Measurements from ENCODE around the gene DMAC2.
A peak's percentile ranks its signal among the peaks of the same experiment; 100 is the strongest.
"Not testable (repeated sequence)": the region's sequence is repeated elsewhere in the genome, so short reads cannot be mapped to it uniquely, and the experiment has no call there.

The DMAC2 gene

DNA sequence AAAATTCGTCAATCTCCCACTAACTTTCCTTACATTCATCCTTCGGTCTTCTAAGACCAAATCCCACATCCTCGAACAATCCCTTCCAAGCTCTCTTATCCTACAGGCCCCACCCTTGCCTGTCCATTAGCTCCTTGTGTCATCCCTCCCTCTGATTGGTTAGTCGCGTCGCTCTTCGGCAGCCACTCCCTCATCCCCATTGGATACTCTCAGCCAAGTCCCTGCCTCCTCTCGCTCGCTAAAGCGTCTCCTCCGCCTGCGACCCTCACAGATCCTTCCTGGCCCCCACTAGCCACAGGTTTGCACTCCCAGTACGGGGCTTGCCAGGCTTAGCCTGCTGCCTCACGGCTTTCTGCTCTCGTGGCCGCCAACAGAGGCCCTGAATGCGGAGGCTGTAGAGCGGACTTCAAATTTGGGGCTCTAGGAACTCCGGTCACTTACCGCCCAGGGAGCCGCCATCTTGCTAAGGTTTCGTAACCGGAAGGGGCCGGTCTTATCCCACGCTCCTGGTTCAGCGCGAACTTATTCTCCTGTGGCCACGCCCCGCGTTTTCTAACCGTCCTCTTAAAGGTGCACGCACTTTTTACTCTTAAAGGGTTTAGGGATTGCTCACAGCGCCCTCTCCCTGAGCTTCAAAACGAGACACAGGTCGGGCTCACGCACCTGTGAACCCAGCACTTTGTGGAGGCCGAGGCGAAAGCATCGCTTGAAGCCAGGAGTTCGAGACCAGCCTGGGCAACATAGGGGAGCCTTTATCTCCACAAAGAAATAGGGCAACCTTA lies at the start of gene DMAC2:
Gene DMAC2 (minus strand): TSS at position 472 of the 782 bp plus-strand sequence. CDS start 13 bp downstream, at position 459.
- H3K4me3 Mint-ChIP-seq = no peak within 1 kb of the TSS
- peak; percentile 92 to 94 for DNase-seq
- no peaks in the 10 kb centered on the region for H3K9me3 Mint-ChIP-seq
- peak; percentile 98 for ATAC-seq
- no peaks in the 10 kb centered on the region for H3K27me3 Mint-ChIP-seq
- H3K4me1 Mint-ChIP-seq = peaks cover 5% of the 10 kb centered on the region
- peak within 1 kb of the TSS in 1 of 2 donors; percentile 78 for H3K27ac Mint-ChIP-seq

DNA sequence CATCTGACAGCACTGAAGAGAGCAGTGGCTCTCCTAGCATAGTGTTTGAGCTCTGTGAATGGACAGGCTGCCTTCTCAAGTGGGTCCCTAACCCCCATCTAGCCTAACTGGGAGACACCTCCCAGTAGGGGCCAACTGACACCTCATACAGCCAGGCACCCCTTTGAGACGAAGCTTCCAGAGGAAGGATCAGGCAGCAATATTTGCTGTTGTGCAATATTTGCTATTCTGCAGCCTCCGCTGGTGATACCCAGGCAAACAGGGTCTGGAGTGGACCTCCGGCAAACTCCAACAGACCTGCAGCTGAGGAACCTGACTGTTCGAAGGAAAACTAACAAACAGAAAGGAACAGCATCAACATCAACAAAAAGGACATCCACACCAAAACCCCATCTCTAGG lies 47.2 kb upstream of the DMAC2 start:
- not testable (repeated sequence) for DNase-seq, H3K4me1 Mint-ChIP-seq, H3K27ac Mint-ChIP-seq, H3K4me3 Mint-ChIP-seq, ATAC-seq
- peaks cover 5 to 21% of the 10 kb centered on the region in 2 donors for H3K9me3 Mint-ChIP-seq
- H3K27me3 Mint-ChIP-seq = peaks cover 59% of the 10 kb centered on the region

DNA sequence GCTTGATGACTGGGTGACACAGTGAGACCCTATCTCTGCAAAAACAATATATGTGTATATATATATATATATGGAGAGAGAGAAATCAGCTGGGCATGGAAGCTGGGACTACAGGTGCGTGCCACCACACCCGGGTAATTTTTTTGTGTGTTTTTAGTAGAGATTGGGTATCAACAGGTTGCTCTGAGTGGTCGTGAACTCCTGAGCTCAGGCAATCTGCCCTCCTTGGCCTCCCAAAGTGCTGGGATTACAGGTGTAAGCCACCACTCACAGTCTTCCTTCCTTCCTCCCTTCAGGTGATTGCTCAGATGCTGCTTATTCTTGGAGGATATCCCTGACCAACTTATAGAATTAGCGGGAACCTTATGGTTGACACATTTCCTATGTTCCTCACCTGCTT lies 45.1 kb upstream of the DMAC2 start:
- H3K27ac Mint-ChIP-seq = no peak overlapping the region
- ATAC-seq (no peak), DNase-seq (no peak)
- peaks cover 73% of the 10 kb centered on the region for H3K27me3 Mint-ChIP-seq
- no peaks in the 10 kb centered on the region for H3K4me1 Mint-ChIP-seq
- no peak overlapping the region for H3K4me3 Mint-ChIP-seq
- peaks cover 5 to 21% of the 10 kb centered on the region in 2 donors for H3K9me3 Mint-ChIP-seq

DNA sequence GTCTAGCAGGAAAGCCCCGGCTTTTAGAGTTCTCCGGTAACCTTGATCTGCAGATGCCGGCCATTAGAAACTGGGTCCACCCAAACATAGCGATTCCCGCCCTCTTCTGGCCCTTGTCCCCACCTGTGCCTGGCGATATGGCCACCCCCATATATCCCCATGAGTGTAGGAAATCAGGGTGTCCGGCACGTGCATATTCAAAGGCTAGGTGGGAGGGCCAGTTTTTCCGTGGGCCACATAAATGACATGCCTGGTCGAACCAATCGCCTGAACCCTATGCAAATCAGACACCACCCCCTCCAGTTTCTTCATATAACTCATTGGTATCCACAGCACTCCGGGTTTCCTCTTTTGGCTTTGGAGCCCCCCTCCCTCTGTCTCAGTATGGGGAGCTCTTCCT lies 40.6 kb upstream of the DMAC2 start:
- no peak for ATAC-seq
- H3K4me1 Mint-ChIP-seq = no peaks in the 10 kb centered on the region
- H3K27ac Mint-ChIP-seq = no peak overlapping the region
- peaks cover 66% of the 10 kb centered on the region for H3K27me3 Mint-ChIP-seq
- DNase-seq = no peak
- no peaks in the 10 kb centered on the region for H3K9me3 Mint-ChIP-seq
- H3K4me3 Mint-ChIP-seq = no peak overlapping the region

DNA sequence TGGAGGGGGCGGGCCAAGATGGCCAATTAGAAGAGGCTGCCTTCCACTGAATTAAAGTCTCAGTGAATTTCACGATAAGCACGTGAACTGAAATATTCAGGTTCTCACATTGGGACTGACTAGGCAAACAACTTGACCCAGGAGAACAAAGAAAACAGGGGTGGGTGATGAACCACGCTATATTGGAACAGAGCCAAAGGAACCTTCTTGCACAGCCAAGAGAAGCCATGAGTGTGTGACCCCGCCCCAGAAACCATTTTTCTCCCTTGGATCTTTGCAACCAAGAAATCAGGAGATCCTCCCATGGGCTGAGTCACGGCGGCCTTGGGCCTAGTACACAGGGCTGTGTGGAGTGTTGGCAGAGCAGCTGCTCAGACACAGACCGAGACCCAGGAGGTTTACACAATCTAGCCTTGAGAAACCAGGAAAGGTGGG lies 40.1 kb upstream of the DMAC2 start:
- Mint-ChIP-seq H3K27ac (no peak overlapping the region), H3K9me3 (no peaks in the 10 kb centered on the region), H3K27me3 (peaks cover 60% of the 10 kb centered on the region), H3K4me1 (no peaks in the 10 kb centered on the region), H3K4me3 (no peak overlapping the region)
- DNase-seq (no peak), ATAC-seq (no peak)

DNA sequence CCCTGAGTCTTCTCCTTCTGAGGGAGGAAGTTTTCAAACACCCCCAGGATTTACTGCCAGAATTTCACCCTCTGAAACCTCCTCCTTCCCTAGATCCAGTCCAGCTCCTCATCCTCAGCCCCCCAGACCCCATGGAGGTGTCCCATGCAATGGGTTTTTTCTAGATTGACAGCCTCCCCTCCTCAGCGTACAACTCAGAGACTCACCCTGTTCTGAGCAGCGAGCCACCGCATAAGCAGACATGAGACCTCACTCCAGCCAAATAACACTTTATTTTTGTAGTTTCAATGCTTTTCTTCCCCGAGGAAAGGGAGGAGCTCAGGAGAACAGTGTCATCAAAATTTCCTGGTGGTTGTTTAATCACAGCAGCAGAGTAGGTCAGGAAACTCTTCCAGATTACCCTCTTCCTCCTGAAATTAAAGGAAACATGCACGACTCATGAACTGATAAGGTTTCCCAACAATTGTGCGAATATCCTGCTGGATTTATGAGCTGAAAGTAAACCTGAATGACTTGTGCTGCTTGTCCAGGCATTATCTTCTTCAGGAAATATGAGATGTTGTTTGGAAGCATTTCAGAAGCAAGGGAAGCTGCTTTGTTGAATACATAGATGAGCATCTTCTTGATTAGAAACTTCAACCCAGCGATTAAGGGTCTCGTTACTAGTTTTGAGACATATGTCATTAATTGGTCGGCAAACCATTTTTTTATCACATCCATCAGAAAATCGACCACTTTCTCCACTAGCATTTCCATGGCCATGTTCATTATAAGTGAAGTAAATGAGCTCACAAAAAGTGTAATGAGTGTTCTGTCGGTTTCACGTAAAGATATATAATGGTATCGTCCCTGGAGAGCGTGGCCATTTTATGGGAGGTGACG lies 39.4 kb upstream of the DMAC2 start:
- H3K4me3 Mint-ChIP-seq = no peak overlapping the region
- no peak overlapping the region for H3K27ac Mint-ChIP-seq
- no peaks in the 10 kb centered on the region for H3K9me3 Mint-ChIP-seq
- DNase-seq = no peak
- peaks cover 54% of the 10 kb centered on the region for H3K27me3 Mint-ChIP-seq
- H3K4me1 Mint-ChIP-seq = no peaks in the 10 kb centered on the region
- no peak for ATAC-seq

DNA sequence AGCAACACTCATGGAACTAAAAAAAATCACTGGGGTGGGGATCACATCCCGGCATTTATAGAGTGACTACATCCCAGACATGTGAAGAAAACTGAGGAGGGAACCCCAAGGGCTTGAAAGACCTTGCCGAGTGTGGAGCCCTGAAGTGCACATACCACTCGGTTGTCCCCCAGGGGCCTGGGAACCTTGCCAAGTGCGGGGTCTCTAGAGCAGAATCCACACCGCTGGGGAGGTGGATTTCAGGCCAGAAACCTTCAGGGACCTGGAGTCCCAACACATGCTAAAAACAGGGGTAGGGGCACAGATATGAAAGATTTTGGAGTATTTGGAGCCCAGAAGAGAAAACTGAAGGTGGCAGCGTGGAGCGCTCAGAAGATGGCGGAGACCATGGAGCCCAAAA lies 38.5 kb upstream of the DMAC2 start:
- Mint-ChIP-seq H3K4me3 (no peak overlapping the region), H3K9me3 (no peaks in the 10 kb centered on the region), H3K4me1 (no peaks in the 10 kb centered on the region), H3K27ac (no peak overlapping the region), H3K27me3 (peaks cover 55% of the 10 kb centered on the region)
- ATAC-seq = no peak
- DNase-seq = no peak

DNA sequence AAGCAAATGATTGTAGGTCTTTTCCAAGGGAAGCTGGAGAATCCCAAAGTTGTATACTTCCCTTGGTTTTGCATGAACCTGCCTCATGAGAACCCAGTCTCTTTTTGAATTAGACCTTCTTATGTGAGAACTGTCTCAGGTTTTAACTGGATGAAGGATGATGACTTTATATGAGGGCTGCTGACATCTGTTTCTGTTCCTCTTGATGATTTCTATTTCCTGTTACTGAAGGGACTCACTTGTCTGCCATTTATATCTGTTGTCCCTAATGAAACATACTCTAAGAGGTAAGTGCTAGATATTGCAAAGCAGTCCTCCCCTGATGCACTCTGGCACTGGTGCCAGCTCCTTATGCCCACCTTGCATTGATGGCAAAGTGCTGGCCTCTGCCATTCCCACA lies 36.9 kb upstream of the DMAC2 start:
- H3K27ac Mint-ChIP-seq = no peak overlapping the region

DNA sequence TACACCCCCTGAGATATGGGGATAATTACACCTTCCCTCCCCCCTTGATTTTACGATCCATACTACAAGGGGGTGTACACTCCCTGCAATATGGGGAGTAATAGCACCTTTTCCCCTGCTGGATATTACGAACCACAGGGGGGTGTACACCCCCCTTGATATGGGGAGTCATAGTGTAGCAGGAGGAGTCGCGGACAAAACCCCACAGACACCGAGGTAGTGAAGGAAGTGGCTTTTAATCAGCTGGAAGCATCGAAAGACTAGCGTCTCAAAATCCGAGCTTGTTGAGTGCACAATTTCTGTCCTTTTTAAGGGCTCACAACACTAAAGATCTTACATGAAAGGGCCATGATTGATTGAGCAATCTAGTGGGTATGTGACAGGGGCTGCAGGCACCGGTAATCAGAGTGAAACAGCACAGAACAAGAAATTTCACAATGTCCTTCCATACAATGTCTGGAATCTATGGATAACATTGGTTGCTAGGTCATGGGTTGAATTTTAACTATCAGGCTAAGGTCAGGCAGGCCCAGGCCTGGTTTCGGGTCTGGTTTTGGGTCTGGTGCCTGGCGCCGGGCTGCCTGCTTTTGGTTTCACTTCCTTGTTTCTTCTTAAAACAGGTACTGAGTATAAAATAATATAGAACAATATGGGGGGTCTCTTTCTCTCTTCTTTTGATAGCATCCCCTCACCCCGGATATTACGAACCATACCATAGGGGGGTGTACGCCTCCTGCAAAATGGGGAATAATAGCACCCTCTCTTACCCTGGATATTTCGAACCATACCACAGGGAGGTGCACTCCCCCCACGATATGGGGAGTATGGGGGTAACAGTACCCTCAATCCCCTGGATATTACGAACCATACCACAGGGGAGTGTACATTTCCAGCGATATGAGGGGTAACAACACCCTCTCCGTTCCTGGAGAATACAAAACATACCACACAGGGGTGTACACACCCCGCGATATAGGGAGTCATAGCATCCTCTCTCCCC lies 23.8 kb upstream of the DMAC2 start:
- H3K27ac Mint-ChIP-seq = peak overlapping the region in 1 of 2 donors; percentile 71
- H3K9me3 Mint-ChIP-seq, H3K4me1 Mint-ChIP-seq, DNase-seq, ATAC-seq: not testable (repeated sequence)
- peak overlapping the region in 1 of 2 donors; percentile 18 for H3K4me3 Mint-ChIP-seq
- peaks cover 55% of the 10 kb centered on the region for H3K27me3 Mint-ChIP-seq

More for the DNA sequence above, 36.9 kb upstream of the DMAC2 start:
- H3K4me3 Mint-ChIP-seq = no peak overlapping the region
- no peaks in the 10 kb centered on the region for H3K9me3 Mint-ChIP-seq
- peaks cover 57% of the 10 kb centered on the region for H3K27me3 Mint-ChIP-seq
- no peaks in the 10 kb centered on the region for H3K4me1 Mint-ChIP-seq
- ATAC-seq = no peak
- no peak for DNase-seq

DNA sequence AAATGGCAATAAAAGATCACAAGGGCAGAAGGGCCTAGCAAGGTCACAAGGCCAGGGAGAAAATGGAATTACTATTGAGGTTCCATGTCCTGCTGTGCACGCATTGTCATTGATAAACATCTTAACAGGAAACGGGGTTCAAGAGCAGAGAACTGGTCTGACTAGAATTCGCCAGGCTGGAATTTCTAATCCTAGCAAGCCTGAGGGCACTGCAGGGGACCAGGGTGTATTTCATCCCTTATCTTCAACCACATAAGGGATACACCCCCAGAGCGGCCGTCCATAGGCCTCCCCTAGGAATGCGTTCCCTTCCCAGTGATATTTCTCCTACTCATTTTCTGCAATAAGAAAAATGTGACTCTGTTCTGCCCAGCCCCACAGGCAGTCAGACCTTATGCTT lies 22.8 kb upstream of the DMAC2 start:
- Mint-ChIP-seq H3K9me3 (no peaks in the 10 kb centered on the region), H3K27ac (no peak overlapping the region), H3K4me1 (peaks cover 15% of the 10 kb centered on the region), H3K4me3 (no peak overlapping the region), H3K27me3 (peaks cover 45% of the 10 kb centered on the region)
- DNase-seq = no peak
- no peak for ATAC-seq

DNA sequence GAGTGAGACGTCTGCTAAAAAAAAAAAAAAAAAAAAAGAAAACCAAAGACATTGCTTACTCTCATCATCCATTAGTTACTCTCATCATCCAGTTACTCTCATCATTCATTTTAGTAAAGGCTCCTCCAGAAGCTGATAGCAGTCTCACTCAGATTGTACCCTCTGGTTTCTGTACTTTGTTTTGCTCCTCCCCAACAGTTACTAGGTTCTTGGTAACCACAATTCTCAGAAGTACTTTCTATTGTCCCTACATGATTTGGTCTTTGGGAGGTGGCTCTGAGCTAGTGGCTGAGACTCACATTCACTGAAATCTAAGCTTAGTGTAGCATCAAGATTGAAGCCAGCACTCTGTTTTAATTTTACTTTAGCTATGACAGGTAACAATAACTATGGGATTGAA lies 17.5 kb upstream of the DMAC2 start:
- DNase-seq = no peak
- Mint-ChIP-seq H3K27me3 (peaks cover 26% of the 10 kb centered on the region), H3K4me1 (peaks cover 27% of the 10 kb centered on the region), H3K4me3 (peak overlapping the region; percentile 5 to 26), H3K9me3 (no peaks in the 10 kb centered on the region), H3K27ac (peak overlapping the region in 1 of 2 donors; percentile 24)
- peak; percentile 97 for ATAC-seq

DNA sequence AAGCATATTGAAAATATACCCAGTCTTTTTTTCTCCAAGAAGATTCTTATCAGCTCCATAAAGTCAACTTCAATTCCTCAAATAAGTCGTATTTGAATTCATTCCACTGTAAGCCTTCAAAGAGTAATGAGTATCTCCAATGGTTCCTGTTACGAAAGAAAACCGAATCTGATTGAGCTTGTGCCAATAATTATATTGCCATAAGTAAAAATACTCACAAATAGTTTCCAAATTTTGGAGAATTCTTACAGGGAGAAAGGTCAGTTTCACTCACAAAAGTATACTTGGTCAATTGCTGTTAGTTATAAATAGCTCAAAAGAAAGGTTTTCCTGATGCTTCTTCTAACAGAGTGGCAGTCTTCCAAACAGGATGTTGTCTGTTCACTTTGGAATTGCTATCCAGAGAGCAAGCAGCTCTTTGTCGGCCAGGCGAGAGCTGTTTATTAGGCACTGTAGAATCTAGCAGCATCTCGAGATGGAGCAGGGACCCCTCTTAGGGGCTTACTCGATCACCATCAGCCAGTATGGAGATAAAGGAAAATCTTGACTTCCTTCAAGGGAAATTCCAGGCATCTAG lies 16.7 kb upstream of the DMAC2 start:
- Mint-ChIP-seq H3K4me3 (no peak overlapping the region), H3K27me3 (peaks cover 26% of the 10 kb centered on the region)
- ATAC-seq = no peak

DNA sequence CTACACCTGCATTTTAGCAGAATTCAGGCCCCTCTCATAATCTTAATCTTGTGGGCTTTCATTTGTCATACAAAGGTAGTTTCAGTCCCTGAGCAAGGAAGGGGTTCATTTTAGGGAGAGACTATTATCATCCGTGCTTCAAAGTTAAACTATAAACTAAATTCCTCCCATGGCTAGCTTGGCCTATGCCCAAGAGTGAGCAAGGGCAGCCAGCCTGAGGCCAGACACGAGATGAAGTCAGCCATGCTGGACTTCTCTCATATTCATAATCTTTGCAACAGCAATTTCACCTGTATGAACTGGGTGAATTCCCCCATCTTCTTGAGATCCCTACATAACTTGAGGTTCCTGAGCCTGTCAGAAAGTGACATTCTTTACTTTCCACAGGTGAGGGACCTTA lies 16.2 kb upstream of the DMAC2 start:
- ATAC-seq = no peak
- Mint-ChIP-seq H3K9me3 (no peaks in the 10 kb centered on the region), H3K27ac (no peak overlapping the region), H3K4me3 (no peak overlapping the region), H3K4me1 (peaks cover 27% of the 10 kb centered on the region), H3K27me3 (peaks cover 25% of the 10 kb centered on the region)
- DNase-seq = no peak

More for the DNA sequence above, 16.7 kb upstream of the DMAC2 start:
- DNase-seq = no peak
- H3K27ac Mint-ChIP-seq = no peak overlapping the region
- no peaks in the 10 kb centered on the region for H3K9me3 Mint-ChIP-seq
- H3K4me1 Mint-ChIP-seq = peaks cover 27% of the 10 kb centered on the region

DNA sequence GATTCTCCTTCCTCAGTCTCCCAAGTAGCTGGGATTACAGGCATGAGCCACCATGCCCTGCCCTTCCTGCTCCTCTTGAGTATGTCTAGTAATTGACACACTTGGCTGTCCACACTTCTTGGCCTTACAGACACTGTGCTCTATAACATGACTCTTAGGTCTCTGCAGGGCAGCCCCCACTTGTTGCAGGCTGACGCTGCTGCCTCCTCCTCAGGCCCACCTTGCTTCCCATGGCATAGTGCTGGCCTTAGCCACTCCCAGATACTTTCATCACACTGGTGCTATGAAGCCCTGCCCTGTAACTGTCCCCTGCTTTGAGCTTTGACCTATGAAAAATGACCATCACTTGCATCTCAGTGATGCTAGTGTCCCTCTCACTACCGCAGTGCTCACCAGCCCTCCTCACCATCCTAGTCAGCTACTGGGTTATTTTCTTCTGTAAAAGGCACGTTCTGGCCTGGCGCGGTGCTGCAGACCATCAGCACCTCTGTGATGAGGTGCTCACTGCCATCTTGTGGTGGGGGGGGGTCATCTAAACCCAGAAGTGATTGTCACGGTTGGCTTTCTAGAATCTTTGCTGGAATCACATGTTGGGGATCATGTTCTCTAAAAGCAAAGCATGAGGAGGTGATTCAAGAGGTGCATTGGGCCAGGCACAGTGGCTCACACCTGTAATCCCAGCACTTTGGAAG lies 13.0 kb upstream of the DMAC2 start:
- no peak overlapping the region for H3K27ac Mint-ChIP-seq

More for the DNA sequence above, 13.0 kb upstream of the DMAC2 start:
- Mint-ChIP-seq H3K4me1 (peaks cover 34% of the 10 kb centered on the region), H3K27me3 (peaks cover 21% of the 10 kb centered on the region), H3K9me3 (no peaks in the 10 kb centered on the region), H3K4me3 (no peak overlapping the region)
- DNase-seq (no peak), ATAC-seq (no peak)

Measured in stimulated activated naive CD8-positive, alpha-beta T cell treated with anti-CD3 and anti-CD28 coated beads, Interleukin-15, amount 100 ng/mL, for 72 hours (primary cell).